ENCODE data around the gene NCKAP1. TPM values are rescaled to one million over a fixed set of nuclear protein-coding genes. Genes with fewer than 3 reads are reported as not detected.
"Not testable (repeated sequence)": the region's sequence is repeated elsewhere in the genome, so short reads cannot be mapped to it uniquely, and the experiment has no call there.

The NCKAP1 gene
- total RNA-seq, 1 experiment from 2014 or later, result 124 TPM

DNA sequence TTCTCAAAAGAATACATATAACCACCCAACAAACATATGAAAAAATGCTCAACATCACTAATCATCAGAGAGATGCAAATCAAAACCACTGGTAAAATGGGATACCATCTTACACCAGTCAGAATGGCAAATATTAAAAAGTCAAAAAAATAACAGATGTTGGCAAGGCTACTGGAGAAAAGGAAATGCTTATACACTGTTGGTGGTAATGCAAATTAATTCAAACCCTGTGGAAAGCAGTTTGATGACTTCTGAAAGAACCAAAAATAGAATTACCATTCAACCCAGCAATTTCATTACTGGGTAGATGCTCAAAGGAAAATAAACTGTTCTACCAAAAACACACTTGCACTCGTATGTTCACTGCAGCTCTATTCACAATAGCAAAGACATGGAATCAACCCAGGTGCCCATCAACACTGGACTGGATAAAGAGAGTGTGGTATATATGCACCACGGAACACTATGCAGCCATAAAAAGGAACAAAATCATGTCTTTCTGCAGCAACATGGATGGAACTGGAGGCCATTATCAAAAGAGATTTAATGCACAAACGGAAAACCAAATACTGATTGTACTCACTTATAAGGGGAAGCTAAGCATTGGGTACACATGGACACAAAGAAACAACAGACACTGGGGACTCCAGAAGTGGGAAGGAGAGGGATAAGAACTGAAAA, 38.8 kb downstream of the NCKAP1 start:
- no peak for DNase-seq (ENCODE audit: low read depth)

DNA sequence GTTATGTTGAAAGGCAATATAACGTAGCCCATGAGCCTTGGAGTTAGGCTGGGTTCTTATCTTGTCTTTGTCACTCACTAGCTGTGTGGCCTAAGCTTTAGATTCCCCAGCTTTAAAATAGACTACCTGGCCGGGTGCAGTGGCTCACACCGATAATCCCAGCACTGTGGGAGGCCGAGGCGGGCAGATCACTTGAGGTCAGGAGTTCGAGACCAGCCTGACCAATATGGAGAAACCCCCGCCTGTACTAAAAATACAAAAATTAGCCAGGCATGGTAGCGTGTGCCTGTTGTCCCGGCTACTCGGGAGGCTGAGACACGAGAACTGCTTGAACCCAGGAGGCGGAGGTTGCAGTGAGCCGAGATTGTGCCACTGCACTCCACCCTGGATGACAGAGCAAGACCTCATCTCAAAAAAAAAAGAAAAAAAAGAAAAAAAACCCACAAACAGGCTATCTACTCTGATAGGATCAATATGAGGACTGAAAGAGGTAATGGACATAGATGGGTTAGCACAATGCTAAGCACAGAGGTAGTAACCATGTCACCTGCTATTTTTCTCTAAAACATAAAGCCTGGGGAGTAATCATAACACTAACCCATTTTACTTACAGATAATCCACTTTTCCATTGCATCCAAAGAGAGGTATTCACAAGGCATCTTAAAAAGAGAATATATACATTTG, 43.9 kb downstream of the NCKAP1 start:
- DNase-seq (ENCODE audit: low read depth), result no peak

DNA sequence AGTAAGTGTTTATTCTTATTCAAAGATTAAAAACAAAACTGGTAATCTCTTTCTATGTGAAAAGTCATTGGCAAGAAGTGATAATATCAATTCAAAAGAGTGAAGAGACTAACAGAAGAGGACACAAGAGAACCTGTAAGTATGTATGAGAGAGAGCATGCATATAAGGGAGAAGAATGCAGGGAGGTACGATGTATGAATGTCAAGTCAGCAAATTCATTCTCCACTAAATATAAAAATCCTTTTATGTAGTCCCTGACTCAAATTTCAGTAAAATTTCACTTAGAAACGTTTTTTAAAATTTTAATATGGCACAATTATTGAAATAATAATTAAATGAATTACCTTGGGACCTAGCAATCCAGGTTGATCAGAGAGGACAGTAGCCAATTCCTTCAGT, 55.3 kb downstream of the NCKAP1 start:
- no peak for DNase-seq (ENCODE audit: low read depth)

DNA sequence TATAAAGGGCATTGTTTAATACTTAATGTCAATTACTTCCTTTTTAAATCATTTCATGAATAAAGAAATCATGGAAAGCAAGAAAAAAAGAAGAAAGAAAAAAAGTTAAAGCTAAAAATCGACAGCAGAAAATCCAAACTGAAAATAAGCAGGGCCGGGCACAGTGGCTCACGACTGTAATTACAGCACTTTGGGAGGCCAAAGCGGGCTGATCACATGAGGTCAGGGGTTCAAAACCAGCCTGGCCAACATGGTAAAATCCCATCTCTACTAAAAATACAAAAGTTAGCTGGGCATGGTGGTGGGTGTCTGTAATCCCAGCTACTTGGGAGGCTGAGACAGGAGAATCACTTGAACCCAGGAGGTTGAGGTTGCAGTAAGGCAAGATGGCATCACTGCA, 56.8 kb downstream of the NCKAP1 start:
- not testable (repeated sequence) for DNase-seq (ENCODE audit: low read depth)

DNA sequence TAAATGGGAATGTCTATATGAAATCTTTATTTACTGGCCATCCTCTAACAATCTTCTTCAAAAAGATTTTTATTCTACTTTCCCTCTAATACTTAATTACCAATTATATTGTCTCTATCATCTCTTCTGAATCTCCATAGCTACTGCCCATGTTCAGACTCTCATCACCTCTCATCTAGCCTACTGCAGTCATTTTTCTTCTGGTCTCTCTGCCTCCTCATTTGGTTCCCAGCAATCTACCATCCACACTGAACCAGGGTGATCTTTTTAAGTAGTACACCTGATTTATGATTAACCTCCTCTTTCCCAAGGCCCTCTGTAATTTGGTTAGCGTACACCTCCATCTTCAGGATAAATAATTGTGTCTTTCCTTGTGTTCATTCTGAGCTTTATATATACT, 57.6 kb downstream of the NCKAP1 start:
- peak; percentile 1 for DNase-seq (ENCODE audit: low read depth)

DNA sequence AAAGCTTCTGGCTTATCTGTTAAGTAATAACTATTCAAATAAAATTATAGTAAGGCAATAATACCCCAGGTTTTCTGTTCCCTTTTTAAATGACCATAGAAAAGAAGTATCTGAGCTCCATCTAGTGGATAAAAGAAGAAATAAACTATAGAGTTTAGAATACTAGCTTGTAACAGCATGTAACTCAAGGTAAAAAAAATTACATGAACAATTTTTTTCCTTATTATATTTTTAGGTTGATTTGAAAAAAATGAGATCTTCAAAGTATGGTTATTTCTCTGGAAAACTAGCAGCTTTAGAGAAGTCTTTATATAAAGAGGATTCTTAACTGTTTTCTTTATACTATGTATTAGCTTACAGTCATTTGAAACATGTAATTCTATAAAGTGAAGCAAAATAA, 58.1 kb downstream of the NCKAP1 start:
- peak; percentile 40 for DNase-seq (ENCODE audit: low read depth)

DNA sequence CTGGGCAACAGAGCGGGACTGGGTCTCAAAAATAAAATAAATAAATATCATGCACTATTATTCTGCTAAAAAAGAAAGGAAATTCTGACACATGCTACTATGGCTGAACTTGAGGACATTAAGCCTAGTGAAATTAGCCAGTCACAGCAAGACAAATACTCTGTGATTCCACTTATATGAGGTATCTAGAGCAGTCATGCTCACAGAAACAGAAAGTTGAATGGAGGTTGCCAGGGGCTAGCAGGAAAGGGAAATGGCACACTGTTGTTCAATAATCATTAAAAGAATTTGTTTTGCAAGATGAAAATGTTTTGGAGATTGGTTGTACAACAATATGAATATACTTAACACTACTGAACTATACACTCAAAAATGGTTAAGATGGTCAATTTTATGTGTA, 60.8 kb downstream of the NCKAP1 start:
- no peak for DNase-seq (ENCODE audit: low read depth)

DNA sequence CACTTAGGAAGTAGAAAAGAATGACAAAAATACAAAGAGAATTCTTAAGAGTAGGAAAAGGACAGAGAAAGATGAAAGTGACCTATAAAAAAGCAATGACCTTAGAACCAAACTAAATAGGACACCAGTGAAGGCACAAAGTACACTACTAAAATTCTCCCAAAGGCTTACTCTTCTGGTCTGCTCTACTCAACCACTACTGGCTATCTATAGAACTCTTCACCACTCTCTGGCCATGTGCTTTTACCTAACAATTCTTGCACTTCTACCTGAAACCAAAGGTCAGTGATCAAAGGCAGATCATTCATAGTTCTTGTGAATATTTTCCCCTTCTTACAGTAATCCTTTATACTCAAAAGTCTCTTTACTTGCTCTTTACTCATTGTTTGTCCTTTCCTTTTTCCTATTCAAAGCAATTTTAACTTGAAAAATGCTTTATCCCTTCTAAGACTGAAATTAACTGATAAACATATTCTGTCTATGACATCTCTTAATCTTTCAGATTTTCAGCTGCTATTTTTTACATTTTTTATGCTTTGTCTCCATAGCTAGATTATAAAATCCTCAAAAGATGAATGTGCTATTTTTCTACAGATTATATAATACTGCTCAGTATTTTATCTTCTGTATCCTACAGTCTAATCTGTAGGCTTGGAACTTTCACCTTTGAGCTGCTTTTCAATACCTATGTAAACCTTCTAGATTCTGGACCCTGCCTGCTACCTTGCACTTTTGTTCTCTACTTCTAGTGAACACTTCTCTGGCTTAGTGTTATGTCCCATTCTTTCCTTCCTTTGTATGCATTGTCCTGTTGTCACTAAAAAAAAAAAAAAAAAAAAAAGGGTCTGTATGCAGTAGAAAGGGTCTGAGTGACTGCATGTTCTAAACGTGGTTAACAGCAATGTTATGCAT, 64.6 kb downstream of the NCKAP1 start:
- no peak for DNase-seq (ENCODE audit: low read depth)

DNA sequence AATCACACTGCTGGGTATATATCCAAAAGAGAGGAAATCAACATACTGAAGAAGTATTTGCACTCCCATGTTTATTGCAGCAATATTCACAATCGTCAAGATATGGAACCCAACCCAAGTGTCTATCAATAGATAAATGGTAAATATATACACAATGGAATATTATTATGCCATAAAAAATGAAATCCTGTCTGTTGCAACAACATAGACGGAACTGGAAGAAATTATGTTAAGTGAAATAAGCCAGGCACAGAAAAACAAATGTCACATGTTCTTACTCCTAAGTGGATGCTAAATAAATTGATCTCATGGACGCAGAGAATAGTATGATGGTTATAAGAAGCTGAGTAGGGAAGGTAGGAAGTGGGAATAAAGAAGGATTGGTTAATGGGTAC, 65.7 kb downstream of the NCKAP1 start:
- no peak for DNase-seq (ENCODE audit: low read depth)

DNA sequence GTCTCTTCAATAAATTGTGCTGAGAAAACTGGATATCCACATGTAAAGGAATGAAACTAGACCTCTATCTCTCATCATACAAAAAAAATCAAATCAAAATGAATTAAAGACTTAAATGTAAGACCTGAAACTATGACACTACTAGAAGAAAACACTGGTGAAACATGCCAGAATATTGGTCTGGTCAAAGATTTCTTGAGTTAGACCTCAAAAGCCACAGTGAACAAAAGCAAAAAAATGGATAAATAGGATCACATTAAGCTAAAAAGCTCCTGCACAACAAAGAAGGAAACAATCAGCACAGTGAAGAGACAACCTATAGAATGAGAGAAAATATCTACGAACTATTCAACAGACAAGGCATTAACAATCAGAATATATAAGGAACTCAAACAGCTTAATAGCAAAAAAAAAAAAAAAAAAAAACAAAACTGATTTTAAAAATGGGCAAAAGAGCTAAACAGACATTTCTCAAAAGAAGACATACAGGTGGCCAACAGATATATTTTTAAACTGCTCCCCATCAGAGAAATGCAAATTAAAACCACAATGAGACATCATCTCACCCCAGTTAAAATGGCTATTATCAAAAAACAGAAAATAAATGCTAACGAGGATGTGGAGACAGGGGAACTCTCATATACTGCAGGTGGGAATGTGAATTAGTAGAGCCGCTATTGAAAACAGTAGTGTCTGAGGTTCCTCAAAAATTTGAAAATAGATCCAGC, 66.3 kb downstream of the NCKAP1 start:
- no peak for DNase-seq (ENCODE audit: low read depth)

DNA sequence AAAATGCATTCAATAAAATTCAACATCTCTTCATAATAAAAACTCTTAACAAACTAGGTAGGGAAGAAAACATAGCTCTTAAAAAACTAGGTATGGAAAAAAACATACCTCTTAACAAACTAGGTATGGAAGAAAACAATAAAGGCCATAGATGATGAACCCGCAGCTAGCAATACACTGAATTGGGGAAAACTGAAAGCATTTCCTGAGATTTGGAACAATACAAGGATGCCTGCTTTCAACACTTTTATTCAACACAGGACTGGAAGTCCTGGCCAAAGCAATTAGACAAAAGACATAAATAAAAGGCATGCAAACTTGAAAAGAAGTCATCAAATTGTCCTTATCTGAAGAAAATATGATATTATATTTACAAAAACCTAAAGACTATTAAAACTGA, 67.8 kb downstream of the NCKAP1 start:
- no peak for DNase-seq (ENCODE audit: low read depth)

DNA sequence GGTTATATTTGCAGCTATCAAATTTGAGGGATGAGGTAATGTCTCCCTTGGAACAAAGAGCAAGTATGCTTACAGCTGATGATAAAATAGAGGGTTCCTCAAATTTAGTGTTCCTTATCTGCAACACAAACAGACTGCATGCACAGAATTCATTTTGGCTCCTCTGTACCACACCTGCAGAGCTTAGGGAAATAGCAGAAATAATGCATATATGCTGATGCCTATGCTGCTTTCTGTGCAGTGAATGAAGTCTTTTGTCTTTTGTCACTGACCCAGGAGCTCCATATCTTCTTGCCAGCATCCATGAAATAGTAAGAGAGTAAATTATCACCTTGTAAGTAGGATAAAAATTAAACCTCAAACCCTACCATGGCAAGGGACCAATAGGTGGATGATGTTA, 69.8 kb downstream of the NCKAP1 start:
- no peak for DNase-seq (ENCODE audit: low read depth)

DNA sequence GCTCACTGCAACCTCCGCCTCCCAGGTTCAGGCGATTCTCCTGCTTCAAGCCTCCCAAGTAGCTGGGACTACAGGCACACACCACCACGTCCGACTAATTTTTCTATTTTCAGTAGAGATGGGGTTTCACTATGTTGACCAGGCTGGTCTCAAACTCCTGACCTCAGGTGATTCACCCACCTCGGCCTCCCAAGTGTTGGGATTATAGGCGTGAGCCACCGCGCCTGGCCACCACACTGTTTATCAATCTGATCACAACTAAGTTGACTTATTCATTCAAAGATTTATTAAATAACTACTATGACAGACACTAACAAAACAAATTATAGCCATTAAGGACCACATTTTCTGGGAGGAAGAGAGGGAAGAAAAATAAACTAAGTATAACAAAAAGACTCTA, 71.9 kb downstream of the NCKAP1 start:
- peak; percentile 9 for DNase-seq (ENCODE audit: low read depth)

DNA sequence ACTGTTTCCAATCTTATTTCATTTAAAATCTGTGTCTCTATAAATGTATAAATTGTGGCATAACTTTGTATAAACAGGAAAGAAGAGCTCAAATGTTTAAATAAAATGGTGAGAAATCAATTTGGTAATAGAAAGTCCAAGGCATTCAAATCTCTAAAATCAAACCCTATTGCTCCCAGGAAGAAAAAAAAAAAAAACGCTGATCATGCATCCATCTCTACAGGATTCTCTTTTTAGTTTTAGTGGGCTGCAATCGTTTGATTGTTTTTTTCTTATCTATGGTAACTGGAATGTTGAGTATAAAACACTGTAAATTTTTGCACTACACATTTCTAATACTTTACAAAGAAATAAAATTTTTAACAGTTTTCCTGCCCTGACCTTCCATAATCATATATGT, 75.6 kb downstream of the NCKAP1 start:
- DNase-seq (ENCODE audit: low read depth), result no peak

DNA sequence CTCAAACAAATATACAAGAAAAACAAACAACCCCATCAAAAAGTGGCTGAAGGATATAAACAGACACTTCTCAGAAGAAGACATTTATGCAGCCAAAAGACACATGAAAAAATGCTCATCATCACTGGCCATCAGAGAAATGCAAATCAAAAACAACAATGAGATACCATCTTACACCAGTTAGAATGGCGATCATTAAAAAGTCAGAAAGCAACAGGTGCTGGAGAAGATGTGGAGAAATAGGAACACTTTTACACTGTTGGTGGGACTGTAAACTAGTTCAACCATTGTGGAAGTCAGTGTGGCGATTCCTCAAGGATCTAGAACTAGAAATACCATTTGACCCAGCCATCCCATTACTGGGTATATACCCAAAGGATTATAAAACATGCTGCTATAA, 77.4 kb downstream of the NCKAP1 start:
- DNase-seq (ENCODE audit: low read depth), result not testable (repeated sequence)

DNA sequence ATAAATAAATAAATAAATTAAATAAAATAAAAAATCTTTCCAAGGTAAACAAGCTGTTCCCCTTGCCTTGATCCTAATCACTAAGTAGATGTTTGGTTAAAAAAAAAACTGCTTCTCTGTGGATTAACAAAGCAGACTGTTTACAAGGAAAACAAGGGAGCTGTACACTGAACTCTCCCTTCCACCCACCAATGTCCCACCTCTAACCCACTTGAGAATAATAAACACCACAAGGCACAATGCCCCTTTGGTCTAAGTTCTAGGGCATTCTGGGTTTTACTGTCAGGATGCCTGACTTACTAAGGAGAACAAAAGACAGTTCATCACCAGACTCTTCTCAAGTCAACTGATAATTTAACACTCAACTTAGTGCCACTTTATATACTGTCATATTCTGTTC, 83.5 kb downstream of the NCKAP1 start:
- no peak for DNase-seq (ENCODE audit: low read depth)

DNA sequence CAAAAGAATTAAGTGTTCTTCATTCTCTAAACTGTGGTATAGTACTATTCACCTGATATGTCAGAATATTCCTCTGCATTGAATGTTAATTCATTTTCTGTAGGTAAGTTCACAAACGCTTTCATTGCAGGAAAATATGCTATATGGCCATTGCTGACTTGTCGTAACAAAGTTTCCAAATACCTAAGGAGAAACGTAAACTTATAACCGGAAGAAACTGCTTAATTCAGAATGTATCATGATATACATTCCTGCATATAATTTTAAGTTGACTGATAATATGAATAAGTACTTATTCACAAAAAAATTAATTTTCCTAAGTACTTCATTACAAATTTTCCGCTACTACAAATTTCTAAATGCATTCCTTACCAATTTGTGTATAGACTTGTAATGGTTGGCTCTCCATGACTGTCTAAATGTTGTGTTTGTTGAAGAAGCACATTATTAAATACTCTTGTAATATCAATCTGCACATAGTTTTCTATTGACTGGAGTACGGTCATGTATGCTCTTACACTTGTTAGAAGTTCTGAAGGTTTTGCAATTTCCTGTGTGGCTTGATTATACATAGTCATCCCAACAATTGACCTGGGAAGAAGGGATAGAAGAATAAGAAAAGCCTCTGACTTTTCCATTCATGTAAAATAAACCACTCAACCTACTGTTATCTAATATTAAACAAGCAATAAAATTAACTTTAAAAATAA, 85.4 kb downstream of the NCKAP1 start:
- DNase-seq (ENCODE audit: low read depth), result peak; percentile 15

DNA sequence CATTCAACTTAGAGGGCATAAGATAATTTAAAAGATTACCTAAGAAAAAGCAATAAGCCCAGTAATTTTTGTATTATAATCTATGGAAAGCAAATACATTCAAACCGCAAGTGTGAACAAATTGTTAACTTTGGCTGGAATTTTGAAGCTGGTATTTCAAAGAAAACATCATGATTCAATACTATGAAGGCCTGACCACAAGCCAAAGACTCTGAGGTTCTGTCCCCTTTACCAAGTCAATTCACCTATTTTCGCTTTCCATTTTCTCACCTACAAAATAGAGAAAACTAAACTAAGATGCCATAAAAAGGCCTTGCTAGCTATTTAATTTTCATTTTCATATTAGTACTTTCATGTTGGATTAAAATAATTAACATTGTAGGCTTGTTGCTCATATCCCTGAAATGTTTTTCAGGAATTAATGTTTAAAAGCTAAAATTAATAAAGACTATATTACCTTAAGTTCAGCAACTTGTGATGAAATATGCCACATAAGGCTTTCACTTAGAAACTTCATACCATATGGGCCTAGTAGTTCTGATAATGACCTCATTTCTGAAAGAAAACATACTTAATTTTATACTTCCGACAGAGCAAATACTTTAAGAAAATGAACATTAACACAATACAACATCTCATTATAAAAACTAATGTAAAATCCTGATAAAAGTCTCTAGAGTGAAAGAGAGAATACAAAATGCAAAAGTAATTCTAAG, 86.2 kb downstream of the NCKAP1 start:
- DNase-seq (ENCODE audit: low read depth), result no peak

DNA sequence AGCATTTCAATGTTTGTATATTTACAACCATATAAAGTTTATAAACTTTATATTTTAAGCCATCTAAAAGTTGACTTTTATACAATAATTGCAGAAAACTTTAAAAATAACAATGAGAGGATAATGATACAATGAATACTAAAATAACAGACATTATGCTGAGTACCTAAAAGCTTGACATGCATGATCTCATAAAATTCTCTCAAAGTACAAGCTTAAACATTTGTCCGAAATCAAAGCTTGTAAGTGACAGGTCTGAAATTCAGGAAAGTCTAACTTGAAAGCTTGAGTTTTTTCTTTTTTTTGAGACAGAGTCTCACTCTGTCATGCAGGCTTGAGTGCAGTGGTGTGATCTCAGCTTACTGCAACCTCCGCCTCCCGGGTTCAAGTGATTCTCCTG, 87.7 kb downstream of the NCKAP1 start:
- DNase-seq (ENCODE audit: low read depth), result no peak

DNA sequence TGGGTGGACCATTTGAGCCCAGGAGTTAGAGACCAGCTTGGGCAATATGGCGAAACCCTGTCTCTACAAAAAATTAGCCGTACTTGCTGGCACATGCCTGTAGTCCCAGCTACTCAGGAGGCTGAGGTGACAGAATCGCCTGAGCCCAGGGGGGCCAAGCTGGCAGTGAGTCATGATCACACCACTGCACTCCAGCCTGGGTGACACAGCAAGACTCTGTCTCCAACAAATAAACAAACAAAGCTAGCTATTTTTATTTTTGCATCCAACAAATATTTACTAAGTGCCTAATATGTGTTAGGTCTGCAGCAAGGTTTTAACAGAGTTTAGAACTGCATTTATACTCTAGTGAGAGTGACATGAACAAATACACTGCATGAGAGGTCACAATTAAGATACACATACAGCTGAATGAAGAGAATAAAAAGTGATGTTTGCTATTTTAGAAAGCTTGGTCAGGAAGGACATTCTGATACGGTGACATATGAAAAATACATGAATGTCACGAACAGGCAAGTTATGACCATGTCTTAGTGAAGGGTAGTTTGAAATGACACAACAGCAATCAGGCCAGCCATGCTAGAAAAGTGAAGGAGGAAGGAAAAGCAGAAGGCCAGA, 88.6 kb downstream of the NCKAP1 start:
- DNase-seq (ENCODE audit: low read depth), result peak; percentile 81

Measured in M059J (cell line).